H1 (cell line): ENCODE results near the gene AKIRIN2. TPM values are rescaled to one million over a fixed set of nuclear protein-coding genes. Genes with fewer than 3 reads are reported as not detected.

ENCODE experiments used
- BRCA1 ChIP-seq: IDR thresholded peaks from 2 replicates; pipeline ENCODE4 v1.6.1; 2012; ENCODE audit warnings: low read depth, low read length, improper control_type of control experiment
- CEBPB ChIP-seq: IDR thresholded peaks from 2 replicates; pipeline ENCODE4 v1.6.1; 2012; ENCODE audit warnings: low read depth, low read length
- CHD1 ChIP-seq: IDR thresholded peaks from 2 replicates; pipeline ENCODE4 v1.6.1; 2012; ENCODE audit warnings: low read depth, low read length, improper control_type of control experiment
- JUN ChIP-seq: IDR thresholded peaks from 2 replicates; pipeline ENCODE4 v1.6.1; 2011; ENCODE audit warnings: low read depth, mild to moderate bottlenecking, improper control_type of control experiment, low read length
- KDM4A ChIP-seq: IDR thresholded peaks from one replicate; pipeline ENCODE4 v1.7.1; 2012; ENCODE audit warnings: low read depth, mild to moderate bottlenecking, moderate library complexity, low read length, inconsistent platforms; ENCODE audit not compliant: severe bottlenecking
- NRF1 ChIP-seq: IDR thresholded peaks from 2 replicates; pipeline ENCODE4 v1.6.1; 2011; ENCODE audit warnings: mild to moderate bottlenecking, low read depth, low read length, improper control_type of control experiment
- SIRT6 ChIP-seq: IDR thresholded peaks from one replicate; pipeline ENCODE4 v1.7.1; 2012; ENCODE audit warnings: low read length, inconsistent platforms
- SP2 ChIP-seq: IDR thresholded peaks from 2 replicates; pipeline ENCODE4 v1.6.1; 2012; ENCODE audit warnings: mild to moderate bottlenecking, low read length, inconsistent platforms
- TBP ChIP-seq: IDR thresholded peaks from 2 replicates; pipeline ENCODE4 v1.6.1; 2011; ENCODE audit warnings: low read depth, low read length, improper control_type of control experiment
- ZNF274 ChIP-seq: IDR thresholded peaks from 2 replicates; pipeline ENCODE4 v1.7.0; 2012; ENCODE audit warnings: low read length, borderline replicate concordance; ENCODE audit errors: extremely low read depth
- polyA plus RNA-seq, 7 experiments: library from polyadenylated mRNA; depleted of rRNA in 3 of 7; stranded (reverse) in 5 of 7; unstranded in 2 of 7; fragments of >200 nt in 5 of 7; fragments of 200-250 nt in 2 of 7; gene quantifications; 1 replicate in 5 of 7; 2 replicates in 1 of 7; 4 replicates in 1 of 7; pipeline versions ENCODE4 v1.2.1 to v1.2.3, GENCODE V29; 2011 to 2013; ENCODE audit warnings: missing spikeins in 2 of 7, mixed read lengths in 2 of 7
- total RNA-seq: library from RNA; stranded (reverse); fragmentation: NEBNext Ultra II Directional; extraction: Animal tissue kit (Norgen Biotek cat#: 25700); gene quantifications from 2 replicates; pipeline ENCODE4 v1.2.1, GENCODE V29; 2021
- TF ChIP-seq, protein P1 (sequence below): fragments of 300-600 bp; sonication (generic); IDR thresholded peaks from 2 replicates; pipeline ENCODE4 v1.7.1; 2012; ENCODE audit warnings: low read length, moderate library complexity, mild to moderate bottlenecking, inconsistent platforms; ENCODE audit not compliant: insufficient replicate concordance
- TF ChIP-seq, protein P2 (sequence below): IDR thresholded peaks from 2 replicates; pipeline ENCODE4 v1.6.1; 2012; ENCODE audit warnings: inconsistent platforms

Gene AKIRIN2
- total and polyA plus RNA-seq, 2 of the 8 experiments (the other 6 are each of a cell fraction or from before 2014, with no cell fraction given): 35.6 to 75.3 TPM

DNA sequence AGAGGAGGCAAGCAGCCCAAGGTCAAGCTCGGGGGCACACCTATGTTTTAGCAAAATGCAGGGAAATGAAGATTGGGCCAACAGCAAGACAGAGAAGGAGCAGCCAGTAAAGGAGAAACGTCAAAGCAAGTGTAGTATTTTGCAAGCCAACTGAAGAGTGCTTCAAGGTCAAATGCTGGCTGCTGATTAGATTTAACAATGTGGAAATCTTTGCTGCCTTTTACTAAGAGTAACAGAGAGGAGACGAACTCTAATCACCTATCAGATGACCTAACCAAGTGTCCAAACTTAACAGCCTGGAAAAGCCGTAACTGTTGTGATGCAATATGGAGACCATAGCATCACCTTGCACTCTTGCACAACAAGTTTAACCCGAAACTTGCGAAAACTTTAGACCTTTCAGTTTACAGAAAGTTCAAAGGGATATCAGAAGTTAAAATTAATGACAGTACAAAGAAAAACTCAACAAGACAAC lies 30.4 kb downstream of the AKIRIN2 start (continued):
- TF ChIP-seq, protein P1, sequence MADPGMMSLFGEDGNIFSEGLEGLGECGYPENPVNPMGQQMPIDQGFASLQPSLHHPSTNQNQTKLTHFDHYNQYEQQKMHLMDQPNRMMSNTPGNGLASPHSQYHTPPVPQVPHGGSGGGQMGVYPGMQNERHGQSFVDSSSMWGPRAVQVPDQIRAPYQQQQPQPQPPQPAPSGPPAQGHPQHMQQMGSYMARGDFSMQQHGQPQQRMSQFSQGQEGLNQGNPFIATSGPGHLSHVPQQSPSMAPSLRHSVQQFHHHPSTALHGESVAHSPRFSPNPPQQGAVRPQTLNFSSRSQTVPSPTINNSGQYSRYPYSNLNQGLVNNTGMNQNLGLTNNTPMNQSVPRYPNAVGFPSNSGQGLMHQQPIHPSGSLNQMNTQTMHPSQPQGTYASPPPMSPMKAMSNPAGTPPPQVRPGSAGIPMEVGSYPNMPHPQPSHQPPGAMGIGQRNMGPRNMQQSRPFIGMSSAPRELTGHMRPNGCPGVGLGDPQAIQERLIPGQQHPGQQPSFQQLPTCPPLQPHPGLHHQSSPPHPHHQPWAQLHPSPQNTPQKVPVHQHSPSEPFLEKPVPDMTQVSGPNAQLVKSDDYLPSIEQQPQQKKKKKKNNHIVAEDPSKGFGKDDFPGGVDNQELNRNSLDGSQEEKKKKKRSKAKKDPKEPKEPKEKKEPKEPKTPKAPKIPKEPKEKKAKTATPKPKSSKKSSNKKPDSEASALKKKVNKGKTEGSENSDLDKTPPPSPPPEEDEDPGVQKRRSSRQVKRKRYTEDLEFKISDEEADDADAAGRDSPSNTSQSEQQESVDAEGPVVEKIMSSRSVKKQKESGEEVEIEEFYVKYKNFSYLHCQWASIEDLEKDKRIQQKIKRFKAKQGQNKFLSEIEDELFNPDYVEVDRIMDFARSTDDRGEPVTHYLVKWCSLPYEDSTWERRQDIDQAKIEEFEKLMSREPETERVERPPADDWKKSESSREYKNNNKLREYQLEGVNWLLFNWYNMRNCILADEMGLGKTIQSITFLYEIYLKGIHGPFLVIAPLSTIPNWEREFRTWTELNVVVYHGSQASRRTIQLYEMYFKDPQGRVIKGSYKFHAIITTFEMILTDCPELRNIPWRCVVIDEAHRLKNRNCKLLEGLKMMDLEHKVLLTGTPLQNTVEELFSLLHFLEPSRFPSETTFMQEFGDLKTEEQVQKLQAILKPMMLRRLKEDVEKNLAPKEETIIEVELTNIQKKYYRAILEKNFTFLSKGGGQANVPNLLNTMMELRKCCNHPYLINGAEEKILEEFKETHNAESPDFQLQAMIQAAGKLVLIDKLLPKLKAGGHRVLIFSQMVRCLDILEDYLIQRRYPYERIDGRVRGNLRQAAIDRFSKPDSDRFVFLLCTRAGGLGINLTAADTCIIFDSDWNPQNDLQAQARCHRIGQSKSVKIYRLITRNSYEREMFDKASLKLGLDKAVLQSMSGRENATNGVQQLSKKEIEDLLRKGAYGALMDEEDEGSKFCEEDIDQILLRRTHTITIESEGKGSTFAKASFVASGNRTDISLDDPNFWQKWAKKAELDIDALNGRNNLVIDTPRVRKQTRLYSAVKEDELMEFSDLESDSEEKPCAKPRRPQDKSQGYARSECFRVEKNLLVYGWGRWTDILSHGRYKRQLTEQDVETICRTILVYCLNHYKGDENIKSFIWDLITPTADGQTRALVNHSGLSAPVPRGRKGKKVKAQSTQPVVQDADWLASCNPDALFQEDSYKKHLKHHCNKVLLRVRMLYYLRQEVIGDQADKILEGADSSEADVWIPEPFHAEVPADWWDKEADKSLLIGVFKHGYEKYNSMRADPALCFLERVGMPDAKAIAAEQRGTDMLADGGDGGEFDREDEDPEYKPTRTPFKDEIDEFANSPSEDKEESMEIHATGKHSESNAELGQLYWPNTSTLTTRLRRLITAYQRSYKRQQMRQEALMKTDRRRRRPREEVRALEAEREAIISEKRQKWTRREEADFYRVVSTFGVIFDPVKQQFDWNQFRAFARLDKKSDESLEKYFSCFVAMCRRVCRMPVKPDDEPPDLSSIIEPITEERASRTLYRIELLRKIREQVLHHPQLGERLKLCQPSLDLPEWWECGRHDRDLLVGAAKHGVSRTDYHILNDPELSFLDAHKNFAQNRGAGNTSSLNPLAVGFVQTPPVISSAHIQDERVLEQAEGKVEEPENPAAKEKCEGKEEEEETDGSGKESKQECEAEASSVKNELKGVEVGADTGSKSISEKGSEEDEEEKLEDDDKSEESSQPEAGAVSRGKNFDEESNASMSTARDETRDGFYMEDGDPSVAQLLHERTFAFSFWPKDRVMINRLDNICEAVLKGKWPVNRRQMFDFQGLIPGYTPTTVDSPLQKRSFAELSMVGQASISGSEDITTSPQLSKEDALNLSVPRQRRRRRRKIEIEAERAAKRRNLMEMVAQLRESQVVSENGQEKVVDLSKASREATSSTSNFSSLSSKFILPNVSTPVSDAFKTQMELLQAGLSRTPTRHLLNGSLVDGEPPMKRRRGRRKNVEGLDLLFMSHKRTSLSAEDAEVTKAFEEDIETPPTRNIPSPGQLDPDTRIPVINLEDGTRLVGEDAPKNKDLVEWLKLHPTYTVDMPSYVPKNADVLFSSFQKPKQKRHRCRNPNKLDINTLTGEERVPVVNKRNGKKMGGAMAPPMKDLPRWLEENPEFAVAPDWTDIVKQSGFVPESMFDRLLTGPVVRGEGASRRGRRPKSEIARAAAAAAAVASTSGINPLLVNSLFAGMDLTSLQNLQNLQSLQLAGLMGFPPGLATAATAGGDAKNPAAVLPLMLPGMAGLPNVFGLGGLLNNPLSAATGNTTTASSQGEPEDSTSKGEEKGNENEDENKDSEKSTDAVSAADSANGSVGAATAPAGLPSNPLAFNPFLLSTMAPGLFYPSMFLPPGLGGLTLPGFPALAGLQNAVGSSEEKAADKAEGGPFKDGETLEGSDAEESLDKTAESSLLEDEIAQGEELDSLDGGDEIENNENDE: no peak
- TF ChIP-seq, protein P2, sequence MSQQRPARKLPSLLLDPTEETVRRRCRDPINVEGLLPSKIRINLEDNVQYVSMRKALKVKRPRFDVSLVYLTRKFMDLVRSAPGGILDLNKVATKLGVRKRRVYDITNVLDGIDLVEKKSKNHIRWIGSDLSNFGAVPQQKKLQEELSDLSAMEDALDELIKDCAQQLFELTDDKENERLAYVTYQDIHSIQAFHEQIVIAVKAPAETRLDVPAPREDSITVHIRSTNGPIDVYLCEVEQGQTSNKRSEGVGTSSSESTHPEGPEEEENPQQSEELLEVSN: no peak
- TF ChIP-seq CHD1 (no peak), CEBPB (no peak; the same call in 1 of the 2 replicates), ZNF274 (no peak), SP2 (no peak), TBP (no peak), NRF1 (no peak), BRCA1 (no peak), KDM4A (no peak), JUN (no peak), SIRT6 (no peak)
